Measurements from ENCODE around the gene MUC2.

GRCh38 chr11:1030556-1030955 is 44.1 kb upstream of the MUC2 start:
- TF ChIP-seq CTCF (conservative IDR thresholded peaks at IDR 0.05; ENCODE audit: low read length) (no peak), EZH2phosphoT487 (IDR thresholded peaks at IDR 0.05; ENCODE audit: borderline replicate concordance, low read depth, low read length) (no peak)
